ENCODE results near the gene SYK. TPM values are rescaled to one million over a fixed set of nuclear protein-coding genes. Genes with fewer than 3 reads are reported as not detected.

Gene SYK
- total and polyA plus RNA-seq, 2 of the 13 experiments (the other 11 are each of a cell fraction or from before 2014, with no cell fraction given), result not detected

GRCh38 chr9:90907790-90908189 is 106.2 kb downstream of the SYK start:
- H2AFZ ChIP-seq (ENCODE audit: low read length), result no peak overlapping the region
- H3K9ac ChIP-seq (ENCODE audit: insufficient read depth, low read depth, low read length), result no peak overlapping the region
- no peaks in the 10 kb centered on the region for H3K36me3 ChIP-seq (replicated peaks in 1 of 2; ENCODE audit: control insufficient read depth in 1 of 2, insufficient read depth in 2 of 2, low read length in 2 of 2)
- intact Hi-C loops (cut with micrococcal nuclease; ENCODE audit: unreplicated experiment) (no loop called here), in situ Hi-C loops (cut with HindIII; ENCODE audit: extremely low pct_ligation_motif_present, low pct_unique_long_range_greater_than_20kb) (no loop called here)
- CTCF ChIA-PET (ENCODE audit: low intra/inter-chr PET ratio, low total read pairs), result no interaction called here
- no peak overlapping the region for H3K4me2 ChIP-seq (ENCODE audit: low read depth, low read length)
- FAIRE-seq, result no peak
- 37% methylated on average over 4 of the region's 4 CpGs for WGBS (ENCODE audit: low lambda C conversion rate)
- DNase-seq (ENCODE audit: low spot score), result no peak
- peaks cover 0 to 45% of the 10 kb centered on the region in 2 experiments; a peak in 4 of 5 replicates for H3K27me3 ChIP-seq (ENCODE audit: control insufficient read depth in 1 of 2, insufficient read depth in 2 of 2, low read length in 2 of 2)
- H3K4me1 ChIP-seq (ENCODE audit: insufficient read depth, low read length), result no peaks in the 10 kb centered on the region
- POLR2A ChIA-PET, result no interaction called here
- TF ChIP-seq MAFK (conservative IDR thresholded peaks at IDR 0.05 in 1 of 2, IDR thresholded peaks at IDR 0.05 in 1 of 2; ENCODE audit: low read length in 2 of 2), result no peak
- TF ChIP-seq FOXA1 (IDR thresholded peaks at IDR 0.05), result 0 out of 2 replicates have a peak, but pooled peaks have one; percentile 20
- no peak for TF ChIP-seq FOXA1 (CRISPR knock-in tag; IDR thresholded peaks at IDR 0.05)
- TF ChIP-seq RERE (CRISPR knock-in tag; IDR thresholded peaks at IDR 0.05; ENCODE audit: low read depth), result no peak
- peak; percentile 97 for TF ChIP-seq MNT (IDR thresholded peaks at IDR 0.05)
- no peak for TF ChIP-seq ISL2 (CRISPR knock-in tag; IDR thresholded peaks at IDR 0.05)
- no peak for TF ChIP-seq GPBP1L1 (CRISPR knock-in tag; IDR thresholded peaks at IDR 0.05)
- H3K4me3 ChIP-seq (replicated peaks in 1 of 3; ENCODE audit: insufficient read depth in 1 of 3, low read depth in 2 of 3, low read length in 3 of 3), result no peak overlapping the region
- H4K20me1 ChIP-seq (ENCODE audit: insufficient read depth, low read length), result no peaks in the 10 kb centered on the region
- no peaks in the 10 kb centered on the region for H3K9me3 ChIP-seq (ENCODE audit: low read length)
- H3K27ac ChIP-seq (ENCODE audit: extremely low read length, insufficient read depth, low read length), result no peak overlapping the region
- no peak for ATAC-seq
- H3K79me2 ChIP-seq (ENCODE audit: insufficient read depth, low read length), result no peaks in the 10 kb centered on the region
- no TSS peak for BruUV-seq (replicated peaks)
